DOHH2 (cell line): Measurements from ENCODE around the gene GTSE1.

ENCODE experiments used
- EZH2phosphoT487 ChIP-seq: fragments of 200-600 bp; sonication (generic); IDR thresholded peaks from 2 replicates; pipeline ENCODE4 v1.6.1; 2017; ENCODE audit warnings: borderline replicate concordance, mild to moderate bottlenecking, antibody characterized with exemption, low read length, moderate library complexity, mixed read lengths
- TF ChIP-seq, protein P1 (sequence below): fragments of 200-600 bp; sonication (generic); IDR thresholded peaks from one replicate; pipeline ENCODE4 v1.5.1; 2014; ENCODE audit warnings: antibody characterized with exemption, mild to moderate bottlenecking, low read depth, low read length; ENCODE audit not compliant: poor library complexity, severe bottlenecking

DNA sequence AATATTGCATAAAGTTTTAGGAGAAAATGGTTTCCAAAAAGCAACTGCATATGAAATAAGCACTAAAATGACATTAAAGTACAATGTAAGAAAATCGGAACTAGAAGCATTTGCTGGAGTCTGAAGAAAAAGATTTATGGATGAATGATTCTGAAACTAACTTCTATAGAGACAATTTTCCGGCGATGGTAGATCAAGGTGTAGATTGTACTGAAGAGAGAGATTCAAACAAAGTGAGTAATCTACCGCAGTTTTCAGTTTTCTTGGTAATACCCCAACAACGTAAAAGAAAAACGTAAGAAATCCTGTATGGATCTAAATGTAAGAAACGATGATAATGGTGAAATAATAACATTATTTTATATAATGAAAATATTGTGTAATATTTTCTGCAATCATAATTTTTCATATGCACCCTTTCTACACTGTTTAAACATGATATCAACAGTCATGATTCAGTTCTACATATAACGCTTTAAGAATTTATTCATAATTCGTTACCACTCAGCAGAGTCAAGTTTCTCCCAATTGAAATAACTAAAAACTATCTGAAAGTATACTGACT, 44.8 kb upstream of the GTSE1 start:
- TF ChIP-seq, protein P1, sequence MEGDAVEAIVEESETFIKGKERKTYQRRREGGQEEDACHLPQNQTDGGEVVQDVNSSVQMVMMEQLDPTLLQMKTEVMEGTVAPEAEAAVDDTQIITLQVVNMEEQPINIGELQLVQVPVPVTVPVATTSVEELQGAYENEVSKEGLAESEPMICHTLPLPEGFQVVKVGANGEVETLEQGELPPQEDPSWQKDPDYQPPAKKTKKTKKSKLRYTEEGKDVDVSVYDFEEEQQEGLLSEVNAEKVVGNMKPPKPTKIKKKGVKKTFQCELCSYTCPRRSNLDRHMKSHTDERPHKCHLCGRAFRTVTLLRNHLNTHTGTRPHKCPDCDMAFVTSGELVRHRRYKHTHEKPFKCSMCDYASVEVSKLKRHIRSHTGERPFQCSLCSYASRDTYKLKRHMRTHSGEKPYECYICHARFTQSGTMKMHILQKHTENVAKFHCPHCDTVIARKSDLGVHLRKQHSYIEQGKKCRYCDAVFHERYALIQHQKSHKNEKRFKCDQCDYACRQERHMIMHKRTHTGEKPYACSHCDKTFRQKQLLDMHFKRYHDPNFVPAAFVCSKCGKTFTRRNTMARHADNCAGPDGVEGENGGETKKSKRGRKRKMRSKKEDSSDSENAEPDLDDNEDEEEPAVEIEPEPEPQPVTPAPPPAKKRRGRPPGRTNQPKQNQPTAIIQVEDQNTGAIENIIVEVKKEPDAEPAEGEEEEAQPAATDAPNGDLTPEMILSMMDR: no peak
- no peak for TF ChIP-seq EZH2phosphoT487
